T-helper 2 cell treated with Interferon-gamma antibody and Interleukin-4, amounts not matched to agents 100 ng/mL and 5 ng/mL, for 36 hours (primary cell): ENCODE data around the gene QSER1. TPM values are rescaled to one million over a fixed set of nuclear protein-coding genes. Genes with fewer than 3 reads are reported as not detected.

ENCODE experiments used
- intact Hi-C: fragments of 100-400 bp; cut with micrococcal nuclease; formaldehyde crosslinking; loops from one replicate; pipeline ENCODE4 v1.15.1; 2023
- total RNA-seq: library from RNA; stranded (reverse); gene quantifications from 2 replicates; pipeline ENCODE4 v1.2.3, GENCODE V29; 2022

The QSER1 gene
- total RNA-seq, 1 donor from 2014 or later, result 16.3 TPM

GRCh38 chr11:32890843-32891656, 1.6 kb upstream of the QSER1 start:
- intact Hi-C loops, result loop anchor here (5.0 kb wide), 3 partner anchors 36 to 309 kb away; partner anchors contain the start of genes CSTF3 and EIF3M

- intact Hi-C loops, result loop anchor here (1.0 to 5.0 kb wide), 7 partner anchors 35 to 310 kb away; partner anchors contain the start of genes CSTF3, EIF3M and TCP11L1
Observed at GRCh38 chr11:32891657-32892354, 805 bp upstream of the QSER1 start.

- intact Hi-C loops, result loop anchor here (2.0 to 5.0 kb wide), 6 partner anchors 34 to 311 kb away; partner anchors contain the start of genes CSTF3 and EIF3M
Observed at GRCh38 chr11:32893093-32893342, 407 bp downstream of the QSER1 start.

GRCh38 chr11:32893343-32894148, 935 bp downstream of the QSER1 start:
- intact Hi-C loops, result loop anchor here (2.0 to 5.0 kb wide), 7 partner anchors 34 to 363 kb away; partner anchors contain the start of genes CSTF3, EIF3M and HIPK3

- intact Hi-C loops, result loop anchor here (2.0 to 5.0 kb wide), 4 partner anchors 33 to 363 kb away; partner anchors contain the start of genes CSTF3, EIF3M and HIPK3
Observed at GRCh38 chr11:32894149-32894827, 1.7 kb downstream of the QSER1 start.

DNA sequence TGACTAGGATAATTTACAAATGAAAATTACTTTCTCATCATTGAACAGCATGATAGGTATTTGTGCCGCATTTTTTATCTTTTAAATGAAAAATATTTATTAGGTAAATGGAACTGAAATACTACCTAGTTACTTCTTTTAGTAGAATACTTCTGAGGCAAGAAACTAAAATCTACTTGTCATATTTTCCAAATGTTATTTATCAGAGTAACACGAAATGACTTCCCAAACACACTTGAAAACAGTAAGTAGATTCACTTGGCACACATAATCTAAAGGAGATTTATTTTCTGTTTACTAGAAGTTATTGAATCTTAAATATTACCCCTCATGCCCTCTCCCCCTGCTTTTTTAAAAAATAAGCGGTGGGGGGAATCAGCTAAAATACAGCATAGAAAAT, 2.3 kb downstream of the QSER1 start:
- intact Hi-C loops, result loop anchor here (2.0 to 5.0 kb wide), 4 partner anchors 32 to 362 kb away; partner anchors contain the start of genes CSTF3, EIF3M and HIPK3

DNA sequence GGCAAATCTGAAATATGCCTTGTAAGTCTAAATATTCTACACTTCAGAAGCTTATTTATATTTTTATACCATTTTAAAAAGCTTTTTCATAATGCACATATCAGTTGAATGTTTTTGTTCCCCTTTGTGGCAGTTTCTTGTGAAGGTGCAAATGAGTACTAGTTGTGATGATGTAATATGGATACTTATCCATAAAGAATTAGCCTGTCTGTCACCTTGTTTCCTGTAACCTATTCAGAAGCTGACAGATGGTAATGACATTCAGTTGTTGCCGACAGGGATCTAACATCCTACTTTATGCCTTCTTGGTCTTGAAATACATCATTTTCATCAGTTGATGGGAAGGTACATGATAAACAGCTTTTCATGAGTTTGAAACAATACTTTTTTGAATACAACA, 2.9 kb downstream of the QSER1 start:
- intact Hi-C loops, result loop anchor here (2.0 kb wide), 1 partner anchor 361 kb away; the partner anchor contains the start of gene HIPK3

DNA sequence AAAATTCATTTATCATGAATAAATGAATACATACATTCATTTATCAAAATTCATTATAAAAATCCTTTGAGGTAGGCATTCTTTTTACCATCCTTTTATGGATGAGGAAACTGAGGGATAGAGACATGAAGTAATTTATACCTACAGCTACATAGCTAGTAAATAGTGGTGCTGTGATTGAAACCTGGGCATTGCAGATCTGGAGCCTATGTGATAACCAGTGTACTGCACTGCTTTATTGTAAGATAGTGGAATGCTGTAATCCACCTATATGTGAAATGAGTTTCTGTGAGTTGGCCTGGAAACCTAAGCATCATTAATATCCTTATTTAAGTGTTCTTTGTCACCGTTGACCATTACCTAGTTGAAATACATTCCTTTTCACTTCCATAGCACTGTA, 4.5 kb downstream of the QSER1 start:
- intact Hi-C loops, result no loop called here

DNA sequence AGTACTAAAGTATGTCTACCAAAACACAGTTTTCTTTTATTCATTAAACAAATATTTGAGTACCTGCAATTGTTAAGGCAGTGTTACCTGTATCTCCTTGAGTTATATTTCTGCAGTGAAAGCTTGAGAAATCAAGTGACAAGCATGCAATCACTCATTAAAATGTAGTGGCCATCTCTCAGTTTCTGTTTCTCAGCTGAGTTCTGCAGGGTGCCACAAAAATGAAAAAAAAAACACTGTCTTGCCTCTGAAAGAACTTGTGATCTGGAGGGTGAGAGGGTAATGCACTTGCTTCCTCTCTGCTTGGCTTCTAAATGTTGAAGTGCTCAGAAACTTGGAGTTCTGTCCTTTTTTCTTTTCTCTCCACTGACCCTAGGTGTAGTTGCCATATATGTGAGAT, 6.8 kb downstream of the QSER1 start:
- intact Hi-C loops, result no loop called here

DNA sequence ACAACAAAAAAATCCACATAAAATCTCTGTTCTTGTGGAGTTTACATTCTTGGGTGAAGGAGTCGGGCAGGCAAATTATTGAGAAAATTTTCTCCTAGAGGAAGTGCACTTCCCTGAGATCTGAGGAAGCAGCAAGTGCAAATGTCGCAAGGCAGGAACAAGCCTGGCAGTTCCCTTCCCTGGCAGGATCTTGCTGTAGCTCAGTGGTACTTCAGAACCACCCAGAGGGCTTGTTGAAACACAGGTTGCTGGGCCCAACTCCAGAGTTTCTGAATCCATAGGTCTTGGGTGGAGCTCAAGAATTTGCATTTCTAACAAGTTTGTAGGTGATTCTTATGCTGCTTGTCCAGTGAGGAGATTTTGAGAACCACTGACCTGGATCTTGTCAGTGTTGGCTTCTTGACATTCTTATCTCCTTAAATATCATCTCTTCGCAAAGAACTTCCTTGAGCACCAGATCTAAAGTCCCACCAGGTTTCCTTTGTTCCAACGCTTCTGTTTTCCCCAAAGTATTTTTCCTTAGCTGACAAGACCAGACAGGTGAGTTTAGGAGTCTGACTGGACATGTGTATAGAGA, 9.6 kb downstream of the QSER1 start:
- intact Hi-C loops, result no loop called here

DNA sequence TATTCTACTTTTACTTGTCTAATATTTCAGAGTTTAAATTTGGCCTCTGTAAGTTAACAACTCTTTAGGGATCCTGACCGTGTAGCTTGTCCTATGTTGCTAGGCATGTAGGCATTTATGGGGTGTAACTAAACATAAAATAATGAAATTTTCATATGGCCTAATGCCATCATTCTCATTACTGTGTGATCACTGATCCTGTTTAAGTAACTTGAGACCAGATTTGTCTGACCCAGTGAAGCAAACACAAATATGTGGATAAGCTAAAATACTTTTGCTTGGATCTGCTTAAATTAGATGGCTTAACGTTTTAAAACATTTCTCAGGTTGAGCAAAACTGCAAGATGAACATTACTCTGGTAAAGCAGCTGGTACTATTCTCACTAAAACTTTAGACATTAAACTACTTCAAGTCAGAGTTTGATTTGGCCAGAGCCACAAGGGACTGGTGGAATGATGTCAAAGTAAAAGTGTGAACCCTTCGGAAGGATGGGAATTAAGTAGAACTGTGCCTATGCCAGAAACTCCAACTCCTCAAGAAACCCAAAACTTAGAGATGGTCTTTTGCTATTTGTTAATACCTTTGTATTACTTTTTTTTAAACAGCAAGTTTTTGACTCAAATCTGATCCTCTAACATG, 12.5 kb downstream of the QSER1 start:
- intact Hi-C loops, result no loop called here

- intact Hi-C loops, result no loop called here
Observed at GRCh38 chr11:32908619-32909018, 16.0 kb downstream of the QSER1 start.

- intact Hi-C loops, result no loop called here
Observed at GRCh38 chr11:32911413-32911812, 18.8 kb downstream of the QSER1 start.

GRCh38 chr11:32913445-32913844, 20.8 kb downstream of the QSER1 start:
- intact Hi-C loops, result no loop called here

- intact Hi-C loops, result no loop called here
Observed at GRCh38 chr11:32916361-32916760, 23.8 kb downstream of the QSER1 start.

DNA sequence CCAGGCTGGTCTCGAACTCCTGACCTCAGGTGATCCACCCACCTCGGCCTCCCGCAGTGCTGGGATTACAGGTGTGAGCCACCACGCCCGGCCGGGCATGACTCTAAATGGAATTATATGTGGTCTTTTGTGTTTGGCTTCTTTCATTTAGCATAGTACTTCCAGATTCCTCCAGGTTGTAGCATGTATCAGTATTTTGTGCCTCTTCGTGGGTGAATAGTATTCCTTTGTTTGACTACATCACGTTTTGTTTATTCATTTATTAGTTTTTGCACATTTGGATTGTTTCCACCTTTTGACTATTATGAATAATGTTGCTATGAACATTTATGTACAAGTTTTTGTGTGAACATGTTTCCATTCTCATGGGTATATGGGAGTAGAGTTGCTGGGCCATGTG, 24.4 kb downstream of the QSER1 start:
- intact Hi-C loops, result no loop called here

DNA sequence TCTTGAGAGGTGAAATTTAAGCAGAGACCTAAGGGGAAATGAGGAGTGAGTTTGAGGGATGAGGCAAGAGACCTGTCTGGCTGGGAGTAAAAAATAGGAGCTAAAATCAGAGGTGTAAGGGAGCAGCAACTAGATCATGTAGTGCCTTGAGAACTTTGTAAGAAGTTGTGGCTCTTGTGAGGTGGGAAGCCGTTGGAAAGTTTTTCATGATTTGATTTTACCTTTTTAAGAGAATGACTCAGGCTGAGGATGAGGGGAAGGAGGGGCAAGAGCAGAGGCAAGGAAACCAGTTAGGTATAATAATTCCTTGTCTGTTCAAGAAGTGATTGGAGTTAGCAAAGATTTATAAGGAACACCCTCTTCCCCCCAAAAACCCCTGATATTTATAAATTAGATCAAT, 25.8 kb downstream of the QSER1 start:
- intact Hi-C loops, result no loop called here

GRCh38 chr11:32919338-32919737, 26.7 kb downstream of the QSER1 start:
- intact Hi-C loops, result no loop called here

DNA sequence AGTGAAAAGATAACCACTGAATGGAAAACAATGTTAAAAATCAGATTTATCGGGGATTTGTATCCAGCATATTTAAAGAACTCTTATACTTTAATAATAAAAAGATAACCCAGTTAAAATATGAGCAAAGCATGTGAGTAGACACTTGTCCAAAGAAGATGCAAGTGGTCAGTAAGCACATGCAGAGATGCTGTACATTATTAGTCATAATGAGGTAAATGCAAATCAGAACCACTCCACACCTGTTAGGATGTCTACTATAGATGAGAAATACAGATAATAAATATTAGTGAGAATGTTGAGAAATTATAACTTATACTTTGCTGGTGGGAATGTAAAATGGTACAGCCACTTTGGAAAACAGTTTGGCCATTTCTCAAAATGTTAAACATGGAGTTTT, 28.0 kb downstream of the QSER1 start:
- intact Hi-C loops, result no loop called here

- intact Hi-C loops, result no loop called here
Observed at GRCh38 chr11:32921204-32921603, 28.6 kb downstream of the QSER1 start.
